H9 (cell line): ENCODE measurements around the gene NPAS3. TPM values are rescaled to one million over a fixed set of nuclear protein-coding genes. Genes with fewer than 3 reads are reported as not detected.

ENCODE experiments used
- DNase-seq: peaks from one replicate; pipeline ENCODE4 v3.0.0-alpha.2; 2017
- H2AFZ ChIP-seq: one replicate; pipeline ENCODE4 v1.6.1; 2013; ENCODE audit warnings: mild to moderate bottlenecking, low read length, control low read depth, moderate library complexity
- H2AK5ac ChIP-seq: 2 replicates; pipeline ENCODE4 v1.6.1; 2013; ENCODE audit warnings: low read length, control low read depth, mixed read lengths; ENCODE audit not compliant: insufficient read length
- H2BK120ac ChIP-seq: one replicate; pipeline ENCODE4 v1.6.1; 2013; ENCODE audit warnings: low read depth, mild to moderate bottlenecking, low read length, control low read depth, inconsistent platforms; ENCODE audit not compliant: poor library complexity, severe bottlenecking
- H2BK12ac ChIP-seq: 2 replicates; pipeline ENCODE4 v1.6.1; 2013; ENCODE audit warnings: low read length, control low read depth, mixed read lengths, low read depth; ENCODE audit not compliant: insufficient read length
- H2BK15ac ChIP-seq: 2 replicates; pipeline ENCODE4 v1.6.1; 2013; ENCODE audit warnings: low read depth, low read length, control low read depth
- H2BK20ac ChIP-seq: one replicate; pipeline ENCODE4 v1.6.1; 2013; ENCODE audit warnings: low read depth, mild to moderate bottlenecking, low read length, control low read depth, inconsistent platforms; ENCODE audit not compliant: poor library complexity, severe bottlenecking
- H2BK5ac ChIP-seq: 2 replicates; pipeline ENCODE4 v1.6.1; 2013; ENCODE audit warnings: low read length, control low read depth, mixed read lengths; ENCODE audit not compliant: insufficient read length
- H3K14ac ChIP-seq: 2 replicates; pipeline ENCODE4 v1.6.1; 2013; ENCODE audit warnings: low read length, control low read depth; ENCODE audit not compliant: insufficient read depth
- H3K18ac ChIP-seq: 2 replicates; pipeline ENCODE4 v1.6.1; 2013; ENCODE audit warnings: low read depth, mild to moderate bottlenecking, mixed read lengths, low read length, control low read depth; ENCODE audit not compliant: insufficient read length
- H3K23ac ChIP-seq: 2 replicates; pipeline ENCODE4 v1.6.1; 2013; ENCODE audit warnings: low read length, control low read depth, mixed read lengths, low read depth; ENCODE audit not compliant: insufficient read length
- H3K23me2 ChIP-seq: 2 replicates; pipeline ENCODE4 v1.6.1; 2013; ENCODE audit warnings: low read depth, mild to moderate bottlenecking, mixed read lengths, low read length, control low read depth; ENCODE audit not compliant: insufficient read length, poor library complexity, severe bottlenecking
- H3K27ac ChIP-seq: 2 replicates; pipeline ENCODE4 v1.5.1; 2013; ENCODE audit warnings: low read length, control low read depth, mixed read lengths, low read depth; ENCODE audit not compliant: insufficient read length
- H3K27me3 ChIP-seq: 2 replicates; pipeline ENCODE4 v1.6.1; 2013; ENCODE audit warnings: low read length, control low read depth, inconsistent platforms; ENCODE audit not compliant: insufficient read depth
- H3K4ac ChIP-seq: 2 replicates; pipeline ENCODE4 v1.6.1; 2013; ENCODE audit warnings: low read depth, mild to moderate bottlenecking, control low read depth, inconsistent platforms, low read length, moderate library complexity
- H3K4me1 ChIP-seq: 2 replicates; pipeline ENCODE4 v1.6.1; 2013; ENCODE audit warnings: low read length, control low read depth, inconsistent platforms; ENCODE audit not compliant: insufficient read depth
- H3K4me2 ChIP-seq: 2 replicates; pipeline ENCODE4 v1.6.1; 2013; ENCODE audit warnings: low read length, control low read depth, mixed read lengths; ENCODE audit not compliant: insufficient read length, insufficient read depth
- H3K56ac ChIP-seq: 2 replicates; pipeline ENCODE4 v1.6.1; 2013; ENCODE audit warnings: low read depth, mild to moderate bottlenecking, mixed read lengths, low read length, control low read depth; ENCODE audit not compliant: insufficient read length
- H3K79me1 ChIP-seq: 2 replicates; pipeline ENCODE4 v1.6.1; 2013; ENCODE audit warnings: low read depth, mild to moderate bottlenecking, moderate library complexity, low read length, control low read depth, inconsistent platforms; ENCODE audit not compliant: insufficient read depth, poor library complexity, severe bottlenecking
- H3K79me2 ChIP-seq: 2 replicates; pipeline ENCODE4 v1.6.1; 2013; ENCODE audit warnings: low read length, control low read depth, inconsistent platforms; ENCODE audit not compliant: insufficient read depth
- H3K9ac ChIP-seq: 2 replicates; pipeline ENCODE4 v1.6.1; 2013; ENCODE audit warnings: low read length, control low read depth, mixed read lengths; ENCODE audit not compliant: insufficient read length; ENCODE audit errors: extremely low read depth
- H3K9me3 ChIP-seq: one replicate; pipeline ENCODE4 v1.6.1; 2013; ENCODE audit warnings: low read depth, low read length, inconsistent platforms; ENCODE audit not compliant: control insufficient read depth
- H3T11ph ChIP-seq: one replicate; pipeline ENCODE4 v1.6.1; 2013; ENCODE audit warnings: mild to moderate bottlenecking, low read length, control low read depth, inconsistent platforms
- H4K20me1 ChIP-seq: one replicate; pipeline ENCODE4 v1.6.1; 2013; ENCODE audit not compliant: control insufficient read depth, insufficient read length, insufficient read depth
- H4K5ac ChIP-seq: 2 replicates; pipeline ENCODE4 v1.6.1; 2013; ENCODE audit warnings: low read depth, mild to moderate bottlenecking, mixed read lengths, low read length, control low read depth; ENCODE audit not compliant: insufficient read length
- H4K8ac ChIP-seq: replicated peaks from 2 replicates; pipeline ENCODE4 v1.6.1; 2013; ENCODE audit warnings: low read length, control low read depth, mixed read lengths, low read depth; ENCODE audit not compliant: insufficient read length
- H4K91ac ChIP-seq: 2 replicates; pipeline ENCODE4 v1.6.1; 2013; ENCODE audit warnings: low read depth, mild to moderate bottlenecking, moderate library complexity, mixed read lengths, low read length, control low read depth; ENCODE audit not compliant: insufficient read length
- H3K27ac Mint-ChIP-seq, 3 experiments: 2 replicates in 2 of 3; 3 replicates in 1 of 3; pipeline ENCODE4 v1.8.0; 2020 to 2021; ENCODE audit warnings: mixed read lengths in 3 of 3, mild to moderate bottlenecking in 1 of 3, moderate library complexity in 1 of 3
- H3K27me3 Mint-ChIP-seq: 2 replicates; pipeline ENCODE4 v1.8.0; 2021; ENCODE audit warnings: low read depth, mild to moderate bottlenecking, moderate library complexity, mixed read lengths
- H3K36me3 Mint-ChIP-seq, 3 experiments: 2 replicates in 2 of 3; 3 replicates in 1 of 3; pipeline ENCODE4 v1.8.0; 2020 to 2021; ENCODE audit warnings: low read depth in 3 of 3, mixed read lengths in 3 of 3; ENCODE audit not compliant: insufficient read depth in 1 of 3
- H3K4me1 Mint-ChIP-seq, 2 experiments: 2 replicates each; pipeline ENCODE4 v1.8.0; 2020; ENCODE audit warnings: mixed read lengths in 2 of 2
- H3K4me3 Mint-ChIP-seq, 2 experiments: 2 replicates in 1 of 2; 3 replicates in 1 of 2; pipeline ENCODE4 v1.8.0; 2020 to 2021; ENCODE audit warnings: mild to moderate bottlenecking in 2 of 2, mixed read lengths in 2 of 2, moderate library complexity in 1 of 2
- H3K9me3 Mint-ChIP-seq, 2 experiments: 2 replicates in 1 of 2; 3 replicates in 1 of 2; pipeline ENCODE4 v1.8.0; 2020; ENCODE audit warnings: mild to moderate bottlenecking in 2 of 2, mixed read lengths in 2 of 2, moderate library complexity in 1 of 2
- WGBS: extraction: QIAGEN DNeasy Blood & Tissue Kit; methylation state at CpG from one replicate; pipeline ENCODE4 v1.1.7; 2013; ENCODE audit warnings: missing lambda C conversion rate, low lambda C conversion rate, mixed read lengths; ENCODE audit not compliant: insufficient read length; ENCODE audit errors: extremely low coverage; 5-methylcytosine and 5-hydroxymethylcytosine counted together
- total RNA-seq: library from RNA; stranded (reverse); gene quantifications from 2 replicates; pipeline ENCODE4 v1.2.1, GENCODE V29; 2021
- TF ChIP-seq, protein P1 (sequence below): fragments of 200-600 bp; sonication (generic); conservative IDR thresholded peaks from 3 replicates; pipeline ENCODE4 v1.8.0; 2021; ENCODE audit warnings: antibody characterized with exemption, mild to moderate bottlenecking

NPAS3 gene
- total RNA-seq, 1 experiment from 2014 or later: 0.17 TPM

DNA sequence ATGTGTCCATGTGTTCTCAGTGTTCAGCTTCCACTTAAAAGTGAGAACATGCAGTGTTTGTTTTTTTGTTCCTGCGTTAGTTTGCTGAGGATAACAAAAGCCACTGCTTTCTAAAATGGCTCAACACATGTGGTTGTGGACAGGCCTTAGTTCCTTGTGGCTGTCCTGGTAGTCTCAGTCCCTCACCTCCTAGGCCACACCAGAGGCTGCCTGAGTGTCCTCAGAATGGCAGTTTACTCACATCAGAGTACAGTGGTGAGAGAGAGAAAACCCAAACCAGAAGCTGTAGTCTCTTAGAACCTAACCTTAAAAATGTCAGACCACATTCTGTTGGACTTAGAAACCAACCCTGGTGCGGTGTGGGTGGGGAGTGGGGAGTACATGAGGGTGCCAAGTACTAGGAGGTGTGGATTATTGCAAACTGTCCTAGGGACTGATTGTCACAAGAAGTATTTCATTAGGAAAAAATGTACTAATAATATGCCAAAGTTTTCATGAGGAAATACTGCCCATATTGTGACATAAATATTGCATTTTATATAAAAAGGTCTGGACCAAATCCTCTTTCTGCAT is 30.4 kb downstream of the NPAS3 start:
- no peak overlapping the region for H3T11ph ChIP-seq
- H4K5ac ChIP-seq: no peak overlapping the region
- Mint-ChIP-seq H3K27me3 (no peaks in the 10 kb centered on the region), H3K27ac (no peak overlapping the region), H3K9me3 (no peaks in the 10 kb centered on the region), H3K4me3 (no peak overlapping the region), H3K36me3 (no peaks in the 10 kb centered on the region), H3K4me1 (no peaks in the 10 kb centered on the region)
- no peak overlapping the region for H3K9ac ChIP-seq
- WGBS: no CpG with 5 or more reads among the region's 2 CpGs
- H3K27me3 ChIP-seq: no peaks in the 10 kb centered on the region
- H3K27ac ChIP-seq: no peak overlapping the region
- H4K20me1 ChIP-seq: no peaks in the 10 kb centered on the region
- H2AFZ ChIP-seq: no peak overlapping the region
- H3K23ac ChIP-seq: no peak overlapping the region
- no peak overlapping the region for H4K91ac ChIP-seq
- H3K9me3 ChIP-seq: no peaks in the 10 kb centered on the region
- H2BK5ac ChIP-seq: no peak overlapping the region
- no peaks in the 10 kb centered on the region for H3K79me2 ChIP-seq
- no peak overlapping the region for H2BK120ac ChIP-seq
- H4K8ac ChIP-seq: no peak overlapping the region
- H2AK5ac ChIP-seq: no peak overlapping the region
- H3K4me1 ChIP-seq: no peaks in the 10 kb centered on the region
- no peaks in the 10 kb centered on the region for H3K79me1 ChIP-seq
- H2BK15ac ChIP-seq: no peak overlapping the region
- no peak overlapping the region for H2BK20ac ChIP-seq
- no peak for DNase-seq
- H3K18ac ChIP-seq: no peak overlapping the region
- H2BK12ac ChIP-seq: no peak overlapping the region
- TF ChIP-seq, protein P1, sequence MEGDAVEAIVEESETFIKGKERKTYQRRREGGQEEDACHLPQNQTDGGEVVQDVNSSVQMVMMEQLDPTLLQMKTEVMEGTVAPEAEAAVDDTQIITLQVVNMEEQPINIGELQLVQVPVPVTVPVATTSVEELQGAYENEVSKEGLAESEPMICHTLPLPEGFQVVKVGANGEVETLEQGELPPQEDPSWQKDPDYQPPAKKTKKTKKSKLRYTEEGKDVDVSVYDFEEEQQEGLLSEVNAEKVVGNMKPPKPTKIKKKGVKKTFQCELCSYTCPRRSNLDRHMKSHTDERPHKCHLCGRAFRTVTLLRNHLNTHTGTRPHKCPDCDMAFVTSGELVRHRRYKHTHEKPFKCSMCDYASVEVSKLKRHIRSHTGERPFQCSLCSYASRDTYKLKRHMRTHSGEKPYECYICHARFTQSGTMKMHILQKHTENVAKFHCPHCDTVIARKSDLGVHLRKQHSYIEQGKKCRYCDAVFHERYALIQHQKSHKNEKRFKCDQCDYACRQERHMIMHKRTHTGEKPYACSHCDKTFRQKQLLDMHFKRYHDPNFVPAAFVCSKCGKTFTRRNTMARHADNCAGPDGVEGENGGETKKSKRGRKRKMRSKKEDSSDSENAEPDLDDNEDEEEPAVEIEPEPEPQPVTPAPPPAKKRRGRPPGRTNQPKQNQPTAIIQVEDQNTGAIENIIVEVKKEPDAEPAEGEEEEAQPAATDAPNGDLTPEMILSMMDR: no peak
- H3K4ac ChIP-seq: no peak overlapping the region
- no peak overlapping the region for H3K4me2 ChIP-seq
- H3K56ac ChIP-seq: no peak overlapping the region
- H3K23me2 ChIP-seq: no peaks in the 10 kb centered on the region
- H3K14ac ChIP-seq: no peak overlapping the region
